ENCODE data around the gene AAGAB. TPM values are rescaled to one million over a fixed set of nuclear protein-coding genes. Genes with fewer than 3 reads are reported as not detected.
"Not testable (repeated sequence)": the region's sequence is repeated elsewhere in the genome, so short reads cannot be mapped to it uniquely, and the experiment has no call there.

The AAGAB gene
- total and polyA plus RNA-seq, 4 donors: 16.4 to 24.5 (median 21.2) TPM

- H3K4me1 ChIP-seq (ENCODE audit: control insufficient read depth in 1 of 2, insufficient read depth in 2 of 2, low read length in 2 of 2); DNase-seq; H3K27me3 ChIP-seq (ENCODE audit: control insufficient read depth in 1 of 2, insufficient read depth in 2 of 2, low read length in 1 of 2); H3K36me3 ChIP-seq (ENCODE audit: control insufficient read depth in 1 of 2, insufficient read depth in 2 of 2, low read length in 1 of 2); H3K27ac ChIP-seq (ENCODE audit: low read depth in 1 of 2, low read length in 2 of 2); intact Hi-C loops (cut with DNase I); ATAC-seq (ENCODE audit: low FRiP score); H3K9me3 ChIP-seq (ENCODE audit: control insufficient read depth, low read length); H3K4me3 ChIP-seq (ENCODE audit: low read length in 2 of 2): not testable (repeated sequence)
These were observed 31.2 kb upstream of the AAGAB start for GRCh38 chr15:67285625-67286024.

DNA sequence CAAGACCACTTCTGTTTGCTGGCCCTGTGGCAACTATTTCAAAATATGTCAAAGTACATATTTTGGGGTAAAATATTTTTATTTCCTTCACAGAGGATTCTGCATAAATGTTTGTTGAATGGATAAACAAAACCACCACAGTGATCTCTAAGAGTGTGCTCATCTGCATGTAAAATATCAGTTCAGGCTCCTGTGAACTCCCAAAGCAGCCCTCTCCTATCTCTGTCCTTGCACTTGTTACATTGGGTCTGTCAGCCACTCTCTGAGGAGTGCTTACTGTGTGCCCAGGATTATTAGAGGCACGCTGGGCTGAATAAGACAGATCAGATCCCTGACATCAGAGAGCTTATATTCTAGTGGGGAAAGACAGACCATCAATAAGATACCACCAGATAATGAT, 27.3 kb upstream of the AAGAB start:
- Histone ChIP-seq H3K4me3 (ENCODE audit: low read length in 2 of 2) (no peak overlapping the region), H3K9me3 (ENCODE audit: control insufficient read depth, low read length) (no peaks in the 10 kb centered on the region), H3K36me3 (ENCODE audit: control insufficient read depth in 1 of 2, insufficient read depth in 2 of 2, low read length in 1 of 2) (no peaks in the 10 kb centered on the region), H3K27ac (ENCODE audit: low read depth in 1 of 2, low read length in 2 of 2) (no peak overlapping the region), H3K4me1 (ENCODE audit: control insufficient read depth in 1 of 2, insufficient read depth in 2 of 2, low read length in 2 of 2) (no peaks in the 10 kb centered on the region), H3K27me3 (ENCODE audit: control insufficient read depth in 1 of 2, insufficient read depth in 2 of 2, low read length in 1 of 2) (no peaks in the 10 kb centered on the region)
- ATAC-seq (ENCODE audit: low FRiP score): no peak
- intact Hi-C loops (cut with DNase I): no loop called here
- WGBS, 2 donors: 85 to 88% methylated on average over 1 of the region's 1 CpG
- no peak for DNase-seq

DNA sequence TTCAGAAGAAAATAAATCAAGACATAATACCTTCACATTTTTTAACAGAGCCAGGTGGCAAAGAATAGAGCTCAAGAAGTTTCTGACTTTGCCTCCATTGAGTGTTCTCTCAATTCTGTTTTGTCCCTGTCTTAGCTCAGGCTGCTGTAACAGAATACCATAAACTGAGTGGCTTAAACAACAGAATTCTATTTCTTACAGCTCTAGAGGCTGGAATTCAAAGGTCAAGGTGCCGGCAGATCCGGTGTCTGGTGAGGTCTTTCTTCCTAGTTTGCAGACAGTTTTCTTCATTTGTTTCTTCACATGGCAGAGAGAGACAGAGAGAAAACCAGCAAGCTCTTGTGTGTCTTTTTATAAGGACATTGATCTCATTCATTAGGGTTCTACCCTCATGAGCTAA, 25.8 kb upstream of the AAGAB start:
- no peaks in the 10 kb centered on the region for H3K9me3 ChIP-seq (ENCODE audit: control insufficient read depth, low read length)
- H3K27ac ChIP-seq (ENCODE audit: low read depth in 1 of 2, low read length in 2 of 2): no peak overlapping the region
- no peak for DNase-seq
- no peak overlapping the region for H3K4me3 ChIP-seq (ENCODE audit: low read length in 2 of 2)
- no peaks in the 10 kb centered on the region for H3K27me3 ChIP-seq (ENCODE audit: control insufficient read depth in 1 of 2, insufficient read depth in 2 of 2, low read length in 1 of 2)
- no peak for ATAC-seq (ENCODE audit: low FRiP score)
- H3K36me3 ChIP-seq (ENCODE audit: control insufficient read depth in 1 of 2, insufficient read depth in 2 of 2, low read length in 1 of 2): no peaks in the 10 kb centered on the region
- intact Hi-C loops (cut with DNase I): no loop called here
- WGBS, 2 donors: 69 to 75% methylated on average over 2 of the region's 2 CpGs
- H3K4me1 ChIP-seq (ENCODE audit: control insufficient read depth in 1 of 2, insufficient read depth in 2 of 2, low read length in 2 of 2): no peaks in the 10 kb centered on the region

DNA sequence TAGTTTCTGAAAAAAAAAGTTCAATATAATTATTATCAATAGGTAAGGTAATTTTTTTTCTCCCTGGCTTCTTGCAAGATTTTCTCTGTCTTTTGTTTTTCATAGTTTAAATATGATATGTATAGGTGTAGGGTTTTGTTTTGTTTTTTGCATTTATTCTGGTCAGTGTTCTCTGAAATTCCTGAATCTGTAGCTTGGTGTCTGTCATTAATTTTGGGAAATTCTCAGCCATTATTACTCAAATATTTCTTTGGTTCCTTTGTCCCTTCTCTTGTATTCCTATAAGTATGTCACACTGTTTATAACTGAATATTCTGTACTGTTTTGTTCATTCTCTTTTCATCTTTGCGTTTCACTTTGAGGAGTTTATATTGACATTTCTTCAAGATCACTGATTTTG, 22.2 kb upstream of the AAGAB start:
- ATAC-seq (ENCODE audit: low FRiP score): no peak
- Histone ChIP-seq H3K4me1 (ENCODE audit: control insufficient read depth in 1 of 2, insufficient read depth in 2 of 2, low read length in 2 of 2) (no peaks in the 10 kb centered on the region), H3K9me3 (ENCODE audit: control insufficient read depth, low read length) (peaks cover 3% of the 10 kb centered on the region), H3K27me3 (ENCODE audit: control insufficient read depth in 1 of 2, insufficient read depth in 2 of 2, low read length in 1 of 2) (no peaks in the 10 kb centered on the region), H3K27ac (ENCODE audit: low read depth in 1 of 2, low read length in 2 of 2) (no peak overlapping the region), H3K4me3 (ENCODE audit: low read length in 2 of 2) (no peak overlapping the region), H3K36me3 (ENCODE audit: control insufficient read depth in 1 of 2, insufficient read depth in 2 of 2, low read length in 1 of 2) (no peaks in the 10 kb centered on the region)
- DNase-seq: no peak
- 95 to 97% methylated on average over 1 of the region's 1 CpG for WGBS, 2 donors
- intact Hi-C loops (cut with DNase I): no loop called here

GRCh38 chr15:67274236-67274635, 19.8 kb upstream of the AAGAB start:
- H3K27me3 ChIP-seq (ENCODE audit: control insufficient read depth in 1 of 2, insufficient read depth in 2 of 2, low read length in 1 of 2): no peaks in the 10 kb centered on the region
- no peak overlapping the region for H3K4me3 ChIP-seq (ENCODE audit: low read length in 2 of 2)
- intact Hi-C loops (cut with DNase I): no loop called here
- no peaks in the 10 kb centered on the region for H3K36me3 ChIP-seq (ENCODE audit: control insufficient read depth in 1 of 2, insufficient read depth in 2 of 2, low read length in 1 of 2)
- peaks cover 3% of the 10 kb centered on the region for H3K9me3 ChIP-seq (ENCODE audit: control insufficient read depth, low read length)
- ATAC-seq (ENCODE audit: low FRiP score): no peak
- DNase-seq: no peak
- 97 to 99% methylated on average over 1 of the region's 1 CpG for WGBS, 2 donors
- H3K4me1 ChIP-seq (ENCODE audit: control insufficient read depth in 1 of 2, insufficient read depth in 2 of 2, low read length in 2 of 2): no peaks in the 10 kb centered on the region
- H3K27ac ChIP-seq (ENCODE audit: low read depth in 1 of 2, low read length in 2 of 2): no peak overlapping the region

DNA sequence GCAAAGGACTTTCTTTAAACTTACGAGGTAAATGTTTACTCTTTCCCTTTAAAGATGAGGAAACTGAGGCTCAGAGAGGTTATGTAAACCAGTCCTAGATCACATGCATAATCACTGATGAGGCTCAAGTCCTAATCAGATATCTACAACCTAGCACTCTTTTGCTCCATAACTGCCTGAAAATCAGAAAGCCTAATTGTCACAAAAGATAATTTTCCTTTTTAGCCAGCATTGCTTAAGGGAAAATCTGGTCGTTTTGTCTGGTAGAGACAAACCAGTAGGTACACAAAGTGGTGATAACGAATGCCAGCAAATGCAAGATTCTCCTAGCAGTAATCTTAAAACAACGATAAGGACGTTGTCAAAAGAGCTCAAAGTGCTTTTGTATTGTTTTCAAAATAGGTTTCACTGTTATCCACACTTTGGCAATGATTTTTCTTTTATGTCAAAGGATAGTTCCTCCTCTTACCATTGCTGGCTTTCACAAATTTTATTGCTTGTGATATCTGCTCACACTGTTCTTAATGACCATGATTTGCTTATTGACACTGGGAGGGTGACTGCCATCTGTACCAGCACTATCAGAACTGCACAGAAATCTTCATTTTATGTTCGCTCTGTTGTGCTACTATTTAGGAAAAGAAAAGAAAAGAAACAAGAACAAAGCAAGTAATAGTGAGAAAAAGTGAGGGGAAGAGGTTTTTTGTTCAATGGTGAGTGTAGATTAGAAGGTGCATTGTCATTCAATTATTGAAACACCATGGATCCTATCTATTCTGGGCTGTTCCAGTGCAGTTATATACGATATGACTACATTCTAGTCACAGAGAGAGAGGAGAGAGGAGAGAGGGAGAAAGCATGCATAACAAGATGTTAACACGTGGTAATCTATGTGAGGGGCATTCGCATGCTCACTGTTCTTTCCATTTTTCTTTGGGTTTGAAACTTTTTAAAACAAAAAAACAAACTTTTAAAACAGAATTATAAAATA, 13.8 kb upstream of the AAGAB start:
- Histone ChIP-seq H3K4me3 (ENCODE audit: low read length in 2 of 2) (no peak overlapping the region), H3K36me3 (ENCODE audit: control insufficient read depth in 1 of 2, insufficient read depth in 2 of 2, low read length in 1 of 2) (no peaks in the 10 kb centered on the region), H3K27ac (ENCODE audit: low read depth in 1 of 2, low read length in 2 of 2) (no peak overlapping the region), H3K27me3 (ENCODE audit: control insufficient read depth in 1 of 2, insufficient read depth in 2 of 2, low read length in 1 of 2) (no peaks in the 10 kb centered on the region), H3K9me3 (ENCODE audit: control insufficient read depth, low read length) (no peaks in the 10 kb centered on the region), H3K4me1 (ENCODE audit: control insufficient read depth in 1 of 2, insufficient read depth in 2 of 2, low read length in 2 of 2) (no peaks in the 10 kb centered on the region)
- WGBS, 2 donors: 72 to 73% methylated on average over 9 of the region's 9 CpGs
- intact Hi-C loops (cut with DNase I): no loop called here
- ATAC-seq (ENCODE audit: low FRiP score) (no peak), DNase-seq (no peak)

GRCh38 chr15:67267440-67267839, 13.0 kb upstream of the AAGAB start:
- Histone ChIP-seq H3K9me3 (ENCODE audit: control insufficient read depth, low read length) (no peaks in the 10 kb centered on the region), H3K4me3 (ENCODE audit: low read length in 2 of 2) (no peak overlapping the region), H3K27me3 (ENCODE audit: control insufficient read depth in 1 of 2, insufficient read depth in 2 of 2, low read length in 1 of 2) (no peaks in the 10 kb centered on the region), H3K27ac (ENCODE audit: low read depth in 1 of 2, low read length in 2 of 2) (no peak overlapping the region), H3K36me3 (ENCODE audit: control insufficient read depth in 1 of 2, insufficient read depth in 2 of 2, low read length in 1 of 2) (no peaks in the 10 kb centered on the region), H3K4me1 (ENCODE audit: control insufficient read depth in 1 of 2, insufficient read depth in 2 of 2, low read length in 2 of 2) (no peaks in the 10 kb centered on the region)
- DNase-seq (no peak), ATAC-seq (ENCODE audit: low FRiP score) (no peak)
- intact Hi-C loops (cut with DNase I): no loop called here
- WGBS, 2 donors: 32 to 39% methylated on average over 3 of the region's 3 CpGs

GRCh38 chr15:67266870-67267269, 12.4 kb upstream of the AAGAB start:
- Histone ChIP-seq H3K4me1 (ENCODE audit: control insufficient read depth in 1 of 2, insufficient read depth in 2 of 2, low read length in 2 of 2) (no peaks in the 10 kb centered on the region), H3K27me3 (ENCODE audit: control insufficient read depth in 1 of 2, insufficient read depth in 2 of 2, low read length in 1 of 2) (no peaks in the 10 kb centered on the region), H3K4me3 (ENCODE audit: low read length in 2 of 2) (no peak overlapping the region), H3K9me3 (ENCODE audit: control insufficient read depth, low read length) (no peaks in the 10 kb centered on the region), H3K36me3 (ENCODE audit: control insufficient read depth in 1 of 2, insufficient read depth in 2 of 2, low read length in 1 of 2) (no peaks in the 10 kb centered on the region), H3K27ac (ENCODE audit: low read depth in 1 of 2, low read length in 2 of 2) (no peak overlapping the region)
- ATAC-seq (ENCODE audit: low FRiP score) (no peak), DNase-seq (no peak)
- intact Hi-C loops (cut with DNase I): no loop called here
- WGBS, 2 donors: 84 to 85% methylated on average over 6 of the region's 6 CpGs

GRCh38 chr15:67259806-67260205, 5.3 kb upstream of the AAGAB start:
- no peaks in the 10 kb centered on the region for H3K9me3 ChIP-seq (ENCODE audit: control insufficient read depth, low read length)
- intact Hi-C loops (cut with DNase I): loop anchor here in 1 of 2 donors (10.0 kb wide), 1 partner anchor 105 kb away; no protein-coding TSS in a partner anchor
- no peaks in the 10 kb centered on the region for H3K36me3 ChIP-seq (ENCODE audit: control insufficient read depth in 1 of 2, insufficient read depth in 2 of 2, low read length in 1 of 2)
- no peaks in the 10 kb centered on the region for H3K27me3 ChIP-seq (ENCODE audit: control insufficient read depth in 1 of 2, insufficient read depth in 2 of 2, low read length in 1 of 2)
- H3K4me3 ChIP-seq (ENCODE audit: low read length in 2 of 2): no peak overlapping the region
- ATAC-seq (ENCODE audit: low FRiP score) (no peak), DNase-seq (no peak)
- H3K27ac ChIP-seq (ENCODE audit: low read depth in 1 of 2, low read length in 2 of 2): no peak overlapping the region
- H3K4me1 ChIP-seq (ENCODE audit: control insufficient read depth in 1 of 2, insufficient read depth in 2 of 2, low read length in 2 of 2): no peaks in the 10 kb centered on the region

Data from aorta (tissue), 5 donors.